HEK293 (cell line): Measurements from ENCODE around the gene HTT-AS.

Source experiments
- ZNF202 ChIP-seq: fragments of 450-650 bp; formaldehyde crosslinking; IDR thresholded peaks from 2 replicates; pipeline ENCODE4 v1.5.1; 2016; ENCODE audit warnings: missing biosample characterization, missing genetic modification characterization, borderline replicate concordance
- ZNF830 ChIP-seq: fragments of 450-650 bp; IDR thresholded peaks from 2 replicates; pipeline ENCODE4 v1.5.0; 2018; ENCODE audit warnings: missing biosample characterization, missing genetic modification characterization, low read depth, mild to moderate bottlenecking, moderate library complexity

DNA sequence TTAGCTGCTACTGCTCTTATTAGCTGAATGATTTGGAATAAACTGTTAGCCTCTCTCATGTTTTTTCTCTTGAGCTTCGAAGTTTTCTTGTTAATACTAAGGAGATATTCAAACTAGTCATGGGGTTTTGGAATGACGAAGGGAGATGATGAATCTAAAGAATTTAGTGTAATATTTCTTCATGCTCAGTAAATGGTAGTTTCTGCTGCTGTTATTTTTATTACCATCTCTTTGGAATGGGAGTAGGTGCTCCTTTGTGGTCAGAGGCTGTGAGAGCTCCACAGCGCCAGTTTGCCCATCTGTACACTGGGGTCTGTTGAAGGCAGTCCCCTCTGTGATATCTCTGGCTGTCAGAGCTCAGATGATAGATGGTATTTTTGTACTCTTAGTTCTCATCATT lies 33.9 kb upstream of the HTT-AS start:
- TF ChIP-seq ZNF830 (no peak), ZNF202 (tag by site-specific recombination) (no peak)
